ENCODE data around the gene MCU.

The MCU gene

GRCh38 chr10:72814099-72814790 is 122.3 kb downstream of the MCU start:
- Mint-ChIP-seq H3K9me3 (no peaks in the 10 kb centered on the region), H3K27me3 (ENCODE audit: low read depth) (no peaks in the 10 kb centered on the region), H3K4me1 (peaks cover 31% of the 10 kb centered on the region), H3K36me3 (ENCODE audit: low read depth) (no peaks in the 10 kb centered on the region), H3K4me3 (no peak overlapping the region), H3K27ac (peak overlapping the region; percentile 25 to 74 (median 72))
- TF ChIP-seq CTCF (IDR thresholded peaks at IDR 0.05; ENCODE audit: unreplicated experiment in 3 of 3) = no peak

GRCh38 chr10:72816565-72816964 is 124.6 kb downstream of the MCU start:
- Mint-ChIP-seq H3K27me3 (ENCODE audit: low read depth) (no peaks in the 10 kb centered on the region), H3K9me3 (no peaks in the 10 kb centered on the region), H3K4me3 (no peak overlapping the region), H3K36me3 (ENCODE audit: low read depth) (no peaks in the 10 kb centered on the region), H3K27ac (no peak overlapping the region), H3K4me1 (peaks cover 31% of the 10 kb centered on the region)
- no peak for TF ChIP-seq CTCF (IDR thresholded peaks at IDR 0.05; ENCODE audit: unreplicated experiment in 3 of 3)

DNA sequence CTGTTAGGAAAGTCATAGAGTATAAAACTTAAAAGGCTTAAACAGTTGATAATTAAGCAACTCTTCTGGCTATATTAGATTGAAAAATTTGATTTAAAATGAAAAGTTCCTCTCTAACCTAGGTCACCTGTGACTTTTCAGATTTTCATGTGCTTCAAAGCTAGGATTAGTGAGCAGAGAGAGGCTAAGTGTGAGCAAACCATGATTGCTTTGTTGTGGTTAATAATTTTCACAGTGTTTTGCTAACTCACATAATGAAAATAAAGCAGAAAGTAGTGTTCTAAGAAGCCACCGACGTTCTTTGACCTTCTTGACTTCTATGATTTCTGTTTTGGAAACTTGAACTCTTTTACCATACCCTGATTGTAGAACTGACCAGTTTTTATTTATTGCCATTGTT is 126.1 kb downstream of the MCU start:
- Mint-ChIP-seq H3K4me1 (peaks cover 23% of the 10 kb centered on the region), H3K27ac (peak overlapping the region; percentile 30 to 67 (median 62)), H3K27me3 (ENCODE audit: low read depth) (no peaks in the 10 kb centered on the region), H3K36me3 (ENCODE audit: low read depth) (peaks cover 12% of the 10 kb centered on the region), H3K4me3 (no peak overlapping the region), H3K9me3 (peaks cover 3% of the 10 kb centered on the region)
- TF ChIP-seq CTCF (IDR thresholded peaks at IDR 0.05; ENCODE audit: unreplicated experiment in 3 of 3) = no peak

DNA sequence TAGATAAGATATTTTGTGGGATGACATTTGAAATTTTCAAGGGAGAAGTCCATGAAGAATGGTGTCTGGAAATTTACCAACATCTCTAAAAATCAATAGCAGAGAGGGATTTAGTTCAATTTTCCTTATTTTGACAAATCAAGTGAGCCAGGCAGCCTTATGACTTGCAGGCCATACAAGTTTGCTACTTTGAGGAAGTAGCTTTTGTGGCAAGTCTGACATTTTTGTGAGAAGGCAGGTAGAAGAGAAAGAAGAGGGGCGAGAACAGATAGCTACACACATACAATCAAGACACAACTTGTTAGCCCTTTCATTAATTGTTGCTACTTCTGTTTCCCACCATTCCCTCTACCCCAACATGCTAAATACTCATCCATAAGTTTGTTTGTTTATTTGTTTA is 127.1 kb downstream of the MCU start:
- peaks cover 7% of the 10 kb centered on the region for H3K9me3 Mint-ChIP-seq
- peak overlapping the region in 1 of 3 experiments; percentile 15 for H3K27ac Mint-ChIP-seq
- no peaks in the 10 kb centered on the region for H3K27me3 Mint-ChIP-seq (ENCODE audit: low read depth)
- H3K4me3 Mint-ChIP-seq = no peak overlapping the region
- H3K36me3 Mint-ChIP-seq (ENCODE audit: low read depth) = peaks cover 12% of the 10 kb centered on the region
- TF ChIP-seq CTCF (IDR thresholded peaks at IDR 0.05; ENCODE audit: unreplicated experiment in 3 of 3) = no peak
- peaks cover 14% of the 10 kb centered on the region for H3K4me1 Mint-ChIP-seq

DNA sequence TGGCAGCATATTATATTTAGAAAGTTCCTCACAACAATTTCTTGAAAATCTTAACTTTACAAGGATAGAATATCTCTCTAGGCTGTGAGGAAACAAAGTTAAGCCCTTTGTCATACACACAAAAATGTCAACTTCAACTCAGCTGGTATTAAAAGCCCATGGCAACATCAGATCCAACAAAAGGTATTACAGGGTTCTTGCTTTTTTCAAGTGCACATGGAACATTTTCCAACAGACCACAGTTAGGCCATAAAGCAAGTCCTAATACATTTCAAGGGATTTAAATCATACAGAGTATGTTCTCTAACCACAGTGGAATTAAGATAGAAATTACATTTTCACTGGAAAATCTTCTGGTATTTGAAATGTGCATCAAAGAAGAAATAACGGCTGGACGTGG is 129.7 kb downstream of the MCU start:
- H3K9me3 Mint-ChIP-seq = peaks cover 7% of the 10 kb centered on the region
- no peak overlapping the region for H3K27ac Mint-ChIP-seq
- H3K4me3 Mint-ChIP-seq = no peak overlapping the region
- no peak for TF ChIP-seq CTCF (IDR thresholded peaks at IDR 0.05; ENCODE audit: unreplicated experiment in 3 of 3)
- H3K27me3 Mint-ChIP-seq (ENCODE audit: low read depth) = no peaks in the 10 kb centered on the region
- H3K36me3 Mint-ChIP-seq (ENCODE audit: low read depth) = peaks cover 12% of the 10 kb centered on the region
- peaks cover 16% of the 10 kb centered on the region for H3K4me1 Mint-ChIP-seq

GRCh38 chr10:72822342-72822986 is 130.5 kb downstream of the MCU start:
- H3K27me3 Mint-ChIP-seq (ENCODE audit: low read depth) = no peaks in the 10 kb centered on the region
- H3K9me3 Mint-ChIP-seq = peaks cover 7% of the 10 kb centered on the region
- H3K27ac Mint-ChIP-seq = no peak overlapping the region
- H3K4me1 Mint-ChIP-seq = peaks cover 16% of the 10 kb centered on the region
- H3K4me3 Mint-ChIP-seq = no peak overlapping the region
- no peak for TF ChIP-seq CTCF (IDR thresholded peaks at IDR 0.05; ENCODE audit: unreplicated experiment in 3 of 3)
- peaks cover 12% of the 10 kb centered on the region for H3K36me3 Mint-ChIP-seq (ENCODE audit: low read depth)

Data from nephron (organoid).